Urinary bladder (tissue), 4 donors: ENCODE data around the gene PRICKLE3. TPM values are rescaled to one million over a fixed set of nuclear protein-coding genes. Genes with fewer than 3 reads are reported as not detected.

Experiments used
- DNase-seq: peaks from one replicate; pipeline ENCODE4 v3.0.0-alpha.2; 2015; ENCODE audit errors: extremely low spot score
- H3K27ac ChIP-seq: one replicate; pipeline ENCODE4 v1.5.1; 2013; ENCODE audit warnings: low read depth, mild to moderate bottlenecking, moderate library complexity
- H3K36me3 ChIP-seq: one replicate; pipeline ENCODE4 v1.6.1; 2013; ENCODE audit warnings: mild to moderate bottlenecking, moderate library complexity; ENCODE audit not compliant: insufficient read depth
- H3K4me1 ChIP-seq: one replicate; pipeline ENCODE4 v1.6.1; 2013; ENCODE audit warnings: mild to moderate bottlenecking, moderate library complexity; ENCODE audit not compliant: insufficient read depth
- H3K4me3 ChIP-seq: one replicate; pipeline ENCODE4 v1.5.1; 2013; ENCODE audit warnings: low read depth, low read length
- WGBS: extraction: QIAGEN DNeasy Blood & Tissue Kit; methylation state at CpG from one replicate; pipeline ENCODE4 v1.1.7; 2013; 5-methylcytosine and 5-hydroxymethylcytosine counted together
- polyA plus RNA-seq: library from polyadenylated mRNA; stranded (reverse); fragments of 200-250 nt; gene quantifications from one replicate; pipeline ENCODE4 v1.2.3, GENCODE V29; 2013
- total RNA-seq: library from RNA; depleted of rRNA; stranded (reverse); fragments of >200 nt; gene quantifications from one replicate; pipeline ENCODE4 v1.2.3, GENCODE V29; 2014
- donor health status: healthy with polysubstance abuse.
- donor health status: healthy.

Gene PRICKLE3
- total and polyA plus RNA-seq, 2 donors = 4.7 to 15.2 TPM

DNA sequence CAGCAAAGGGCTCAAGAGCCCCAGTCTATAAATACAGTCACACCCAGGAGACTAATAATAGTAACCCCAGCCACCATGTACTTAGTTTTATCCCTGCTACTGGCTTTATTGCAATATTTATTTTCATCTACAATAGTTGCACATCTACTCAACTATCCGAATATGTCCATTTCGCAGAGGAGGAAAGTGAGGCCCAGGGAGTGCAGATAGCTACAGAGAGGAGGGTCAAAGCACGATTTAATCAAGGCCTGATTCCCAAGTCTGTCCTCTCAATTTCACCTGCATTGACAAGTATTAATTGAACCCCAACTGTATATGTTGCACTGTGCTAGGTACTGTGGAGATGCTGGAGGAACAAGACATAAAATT, 18.4 kb downstream of the PRICKLE3 start:
- Histone ChIP-seq H3K4me1 (peaks cover 2% of the 10 kb centered on the region), H3K27ac (peak overlapping the region; percentile 96), H3K36me3 (no peaks in the 10 kb centered on the region), H3K4me3 (peak overlapping the region; percentile 32)
- 71% methylated on average over 3 of the region's 3 CpGs for WGBS
- DNase-seq = no peak

DNA sequence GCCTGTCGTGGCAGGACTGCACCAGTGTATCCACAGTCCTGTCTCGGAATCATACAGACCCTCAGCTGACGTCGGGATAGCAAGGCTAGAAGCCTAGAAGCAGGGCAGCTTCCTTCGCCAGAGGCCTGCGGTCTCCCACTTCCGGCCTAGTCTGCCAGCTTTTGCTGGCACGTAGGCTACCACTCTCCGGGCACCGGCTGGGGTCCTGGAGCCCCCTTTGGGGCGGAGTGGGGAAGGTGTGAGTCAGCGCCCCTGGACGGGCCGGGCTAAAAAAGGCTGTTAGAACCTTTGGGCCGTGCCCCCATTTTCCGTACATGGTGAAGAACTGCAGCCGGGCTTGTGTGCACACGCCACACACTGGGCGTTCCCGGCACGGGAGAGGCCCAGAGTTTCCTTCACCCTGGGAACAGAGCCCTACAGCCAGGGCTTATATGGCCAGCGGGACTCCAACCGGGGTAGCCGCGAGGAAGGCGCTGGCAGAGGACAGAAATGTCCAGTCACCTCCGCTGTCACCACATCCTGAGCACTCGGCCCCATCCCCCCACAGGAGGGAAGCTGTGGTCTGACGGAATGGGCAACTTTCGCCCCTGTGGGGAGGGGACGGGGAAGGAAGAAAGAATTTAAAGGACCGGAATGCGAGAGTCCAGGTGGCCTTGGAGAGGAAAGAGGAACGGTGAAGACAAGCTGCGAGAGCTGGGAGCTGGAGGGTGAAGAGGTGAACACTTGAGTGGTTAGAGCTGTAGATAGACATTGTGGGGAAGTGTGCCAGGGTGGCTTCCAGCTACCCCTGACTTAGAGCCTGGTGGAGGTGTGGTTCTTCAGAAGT, 19.0 kb downstream of the PRICKLE3 start:
- 2% methylated on average over 35 of the region's 35 CpGs for WGBS
- peaks cover 2% of the 10 kb centered on the region for H3K4me1 ChIP-seq
- peak overlapping the region; percentile 32 for H3K4me3 ChIP-seq
- no peaks in the 10 kb centered on the region for H3K36me3 ChIP-seq
- DNase-seq = no peak
- H3K27ac ChIP-seq = peak overlapping the region; percentile 96

DNA sequence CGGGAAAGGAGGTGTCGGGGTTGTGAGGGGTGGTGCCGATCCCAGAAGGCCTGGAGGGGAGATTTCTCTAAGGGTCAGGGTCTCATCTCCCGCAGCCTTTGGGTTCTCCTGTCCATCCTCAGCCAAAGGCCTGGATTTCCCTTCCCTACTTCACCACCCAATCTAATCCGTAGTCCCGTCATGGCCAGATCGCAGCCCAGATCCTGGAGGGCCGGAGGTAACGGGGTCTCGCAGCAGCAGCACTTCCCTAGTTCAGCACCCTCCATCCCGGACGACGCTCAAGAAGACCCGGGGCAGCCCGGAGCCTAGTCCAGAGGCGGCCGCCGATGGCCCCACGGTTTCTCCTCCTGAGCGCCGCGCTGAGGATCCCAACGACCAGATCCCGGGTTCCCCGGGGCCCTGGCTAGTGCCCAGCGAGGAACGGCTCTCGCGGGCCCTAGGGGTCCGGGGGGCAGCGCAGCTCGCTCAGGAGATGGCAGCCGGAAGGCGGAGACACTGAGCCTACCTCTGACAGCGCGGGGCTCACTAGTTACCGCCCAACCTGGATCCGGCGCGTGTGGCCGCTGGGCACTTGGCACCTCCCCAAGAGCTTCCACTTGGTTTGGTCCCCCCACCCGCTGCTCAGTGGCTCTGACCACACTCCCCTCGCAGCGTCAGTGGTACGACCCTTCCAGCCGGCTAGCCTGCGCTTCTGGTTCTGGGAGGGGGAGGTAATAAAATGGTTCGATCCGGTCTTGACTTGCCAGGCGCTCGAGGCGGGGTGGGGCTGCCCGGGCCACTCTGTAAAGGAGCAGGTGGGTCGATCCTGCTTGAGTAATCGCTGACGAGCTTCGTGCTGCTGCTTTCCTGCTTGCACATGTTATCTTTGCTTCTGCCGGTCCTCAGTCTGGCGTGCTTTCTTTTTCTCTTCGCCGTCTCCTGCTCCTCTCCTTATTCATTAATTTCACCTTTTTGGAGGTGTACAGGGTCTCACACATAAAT, 20.0 kb downstream of the PRICKLE3 start:
- H3K4me3 ChIP-seq = peak overlapping the region; percentile 32
- H3K27ac ChIP-seq = peak overlapping the region; percentile 96
- H3K36me3 ChIP-seq = no peaks in the 10 kb centered on the region
- peaks cover 2% of the 10 kb centered on the region for H3K4me1 ChIP-seq
- WGBS = 11% methylated on average over 61 of the region's 61 CpGs
- peak; percentile 70 for DNase-seq

DNA sequence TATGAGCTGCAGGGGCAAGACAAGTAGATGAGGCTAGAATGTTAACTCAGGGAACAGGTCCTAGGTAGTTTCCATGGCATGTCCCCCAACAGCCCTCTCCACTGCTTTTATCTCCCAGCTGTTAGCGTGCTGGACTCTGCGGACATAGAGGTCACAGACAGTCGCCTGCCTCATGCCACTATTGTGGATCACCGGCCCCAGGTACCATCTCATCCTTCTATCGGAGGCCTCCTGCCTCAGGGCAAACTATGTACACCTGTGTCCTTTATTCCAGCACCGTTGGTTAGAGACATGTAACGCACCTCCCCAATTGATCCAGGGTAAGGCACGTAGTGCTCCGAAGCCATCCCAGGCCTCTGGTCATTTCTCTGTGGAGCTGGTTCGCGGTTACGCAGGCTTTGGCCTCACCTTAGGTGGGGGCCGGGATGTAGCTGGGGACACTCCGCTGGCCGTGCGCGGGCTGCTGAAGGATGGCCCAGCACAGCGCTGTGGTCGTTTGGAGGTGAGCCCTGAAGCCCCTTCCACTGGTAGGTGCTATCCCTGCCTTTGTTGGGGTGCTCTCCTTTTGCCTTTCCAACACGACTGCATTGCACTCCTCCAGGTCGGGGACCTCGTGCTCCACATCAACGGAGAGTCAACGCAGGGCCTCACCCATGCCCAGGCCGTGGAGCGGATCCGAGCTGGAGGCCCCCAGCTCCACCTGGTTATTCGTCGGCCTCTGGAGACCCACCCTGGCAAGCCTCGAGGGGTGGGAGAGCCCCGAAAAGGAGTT, 21.4 kb downstream of the PRICKLE3 start:
- 90% methylated on average over 31 of the region's 31 CpGs for WGBS
- H3K4me3 ChIP-seq = no peak overlapping the region

DNA sequence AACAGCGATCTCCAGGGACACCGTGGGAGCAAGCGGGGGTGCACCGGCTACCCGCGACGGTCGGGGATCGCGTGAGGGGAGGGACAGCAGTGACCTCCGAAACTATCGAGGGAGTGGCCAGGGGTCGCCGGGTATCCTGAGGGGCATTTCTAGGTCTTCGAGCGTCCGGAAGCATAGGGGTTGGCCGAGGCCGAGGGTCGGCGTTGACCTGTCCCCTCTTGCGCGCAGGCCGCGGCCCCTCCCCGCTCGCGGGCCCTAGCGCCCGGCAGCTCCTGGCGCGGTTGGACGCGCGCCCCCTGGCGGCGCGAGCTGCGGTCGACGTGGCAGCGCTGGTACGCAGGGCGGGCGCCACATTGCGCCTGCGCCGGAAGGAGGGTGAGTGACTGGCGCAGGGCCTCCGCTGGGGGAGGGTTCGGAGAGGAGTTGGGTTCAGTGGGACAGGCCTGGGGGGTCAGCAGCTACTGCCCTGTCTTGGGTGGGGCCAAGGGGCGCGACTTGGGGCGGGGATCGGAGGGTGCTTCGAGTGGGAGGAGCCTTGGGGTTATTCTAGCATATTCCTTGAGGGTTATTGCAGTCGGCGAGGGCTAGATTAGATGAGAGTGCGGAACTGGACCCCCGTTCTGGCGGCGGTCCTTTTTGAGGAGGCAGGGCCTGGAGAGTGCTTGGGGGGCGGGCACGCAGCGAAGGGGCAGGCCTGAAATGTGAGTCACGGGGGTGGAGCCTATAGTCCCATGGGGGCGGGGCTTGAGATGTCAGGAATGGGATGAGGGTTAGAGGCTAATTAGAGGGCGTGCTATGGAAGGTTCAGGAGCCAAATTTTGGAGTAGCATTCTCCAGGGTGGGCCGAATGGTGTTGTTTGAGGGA, 22.4 kb downstream of the PRICKLE3 start:
- DNase-seq = no peak
- H3K27ac ChIP-seq = peak overlapping the region; percentile 92
- no peaks in the 10 kb centered on the region for H3K36me3 ChIP-seq
- peaks cover 2% of the 10 kb centered on the region for H3K4me1 ChIP-seq
- under 1% methylated on average over 69 of the region's 69 CpGs for WGBS
- H3K4me3 ChIP-seq = peak overlapping the region; percentile 14

More for the DNA sequence above, 21.4 kb downstream of the PRICKLE3 start:
- no peak overlapping the region for H3K27ac ChIP-seq
- no peak for DNase-seq
- no peaks in the 10 kb centered on the region for H3K36me3 ChIP-seq
- H3K4me1 ChIP-seq = peaks cover 2% of the 10 kb centered on the region

DNA sequence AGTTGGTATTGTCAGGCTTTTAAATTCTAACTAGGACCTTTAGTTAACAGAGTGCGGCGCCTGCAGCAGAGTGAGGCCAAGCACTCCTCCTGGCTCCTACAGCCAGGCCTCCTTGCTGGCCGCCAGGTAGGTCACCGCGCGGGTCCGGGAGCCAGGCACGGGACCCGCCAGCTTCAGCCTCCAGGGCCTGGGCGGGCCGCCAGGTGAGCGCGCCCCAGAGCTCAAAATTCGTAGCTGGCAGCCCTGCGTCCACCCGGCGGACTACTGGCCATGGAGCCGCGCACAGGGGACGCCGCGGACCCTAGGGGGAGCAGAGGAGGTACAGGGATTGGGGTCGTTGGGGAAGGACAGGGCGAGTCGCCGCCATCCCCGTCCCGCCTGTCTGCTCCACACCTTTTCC, 23.6 kb downstream of the PRICKLE3 start, which contains the start of gene MAGIX:
Gene MAGIX, plus strand, starts transcription at position 139 of the 400 bp plus-strand sequence. Its CDS starts 132 bp downstream, at position 271.
- WGBS = 44% methylated on average over 28 of the region's 28 CpGs
- Histone ChIP-seq H3K27ac (peak within 1 kb of the TSS; percentile 92), H3K4me3 (peak within 1 kb of the TSS; percentile 14), H3K4me1 (peaks cover 2% of the 10 kb centered on the region), H3K36me3 (no peaks in the 10 kb centered on the region)
- no peak for DNase-seq

DNA sequence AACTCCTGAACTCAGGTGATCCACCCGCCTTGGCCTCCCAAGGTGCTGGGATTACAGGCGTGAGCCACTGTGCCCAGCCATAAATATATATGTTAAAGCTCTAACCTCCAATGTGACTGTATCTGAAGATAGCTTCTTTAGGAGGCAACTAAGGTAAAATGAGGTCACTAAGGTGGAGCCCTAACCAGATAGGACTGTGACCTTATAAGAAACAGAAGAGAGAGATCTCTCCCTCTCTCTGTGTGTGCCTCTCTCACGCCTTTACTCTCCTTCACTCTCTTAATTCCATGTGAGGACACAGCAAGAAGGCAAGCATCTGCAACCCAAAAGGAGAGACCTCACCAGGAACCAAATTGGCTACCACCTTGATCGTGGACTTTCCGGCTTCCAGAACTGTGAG, 24.5 kb downstream of the PRICKLE3 start:
- DNase-seq = no peak
- 93% methylated on average over 5 of the region's 5 CpGs for WGBS
- no peaks in the 10 kb centered on the region for H3K36me3 ChIP-seq
- no peaks in the 10 kb centered on the region for H3K4me1 ChIP-seq
- no peak overlapping the region for H3K4me3 ChIP-seq
- no peak overlapping the region for H3K27ac ChIP-seq

DNA sequence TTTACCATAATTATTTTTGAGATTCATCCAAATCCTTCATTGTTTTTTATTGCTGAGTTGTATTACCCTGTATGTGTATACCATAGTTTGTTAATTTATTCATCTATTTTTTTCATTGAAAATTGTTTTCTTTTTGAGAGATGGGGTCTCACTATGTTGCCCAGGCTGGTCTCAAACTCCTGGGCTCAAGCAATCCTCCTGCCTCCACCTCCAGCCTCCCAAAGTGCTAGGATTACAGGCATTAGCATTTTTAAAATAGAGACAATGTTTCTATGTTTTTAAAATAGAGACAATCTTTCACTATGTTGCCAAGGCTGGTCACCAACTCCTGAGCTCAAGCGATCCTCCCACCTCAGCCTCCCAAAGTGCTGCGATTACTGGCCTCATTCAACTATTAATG, 25.3 kb downstream of the PRICKLE3 start:
- 94% methylated on average over 2 of the region's 2 CpGs for WGBS
- no peak for DNase-seq
- Histone ChIP-seq H3K36me3 (no peaks in the 10 kb centered on the region), H3K4me3 (no peak overlapping the region), H3K4me1 (no peaks in the 10 kb centered on the region), H3K27ac (no peak overlapping the region)

DNA sequence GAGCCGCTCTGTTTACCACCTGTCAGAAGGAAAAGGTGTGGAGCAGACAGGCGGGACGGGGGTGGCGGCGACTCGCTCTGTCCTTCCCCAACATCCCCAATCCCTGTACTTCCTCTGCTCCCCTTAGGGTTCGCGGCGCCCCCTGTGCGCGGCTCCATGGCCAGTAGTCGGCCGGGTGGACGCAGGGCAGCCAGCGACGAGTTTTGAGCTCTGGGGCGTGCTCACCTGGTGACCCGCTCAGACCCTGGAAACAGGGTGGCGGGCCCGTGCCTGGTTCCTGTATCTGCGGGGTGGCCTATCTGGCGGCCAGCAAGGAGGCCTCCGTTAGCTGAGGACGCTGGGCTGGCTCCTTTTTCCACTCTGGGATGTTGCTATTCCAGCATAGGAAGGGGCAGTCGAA, 29.0 kb downstream of the PRICKLE3 start:
- Histone ChIP-seq H3K4me1 (no peaks in the 10 kb centered on the region), H3K36me3 (no peaks in the 10 kb centered on the region), H3K4me3 (no peak overlapping the region), H3K27ac (no peak overlapping the region)
- DNase-seq = no peak
- WGBS = 75% methylated on average over 24 of the region's 25 CpGs

DNA sequence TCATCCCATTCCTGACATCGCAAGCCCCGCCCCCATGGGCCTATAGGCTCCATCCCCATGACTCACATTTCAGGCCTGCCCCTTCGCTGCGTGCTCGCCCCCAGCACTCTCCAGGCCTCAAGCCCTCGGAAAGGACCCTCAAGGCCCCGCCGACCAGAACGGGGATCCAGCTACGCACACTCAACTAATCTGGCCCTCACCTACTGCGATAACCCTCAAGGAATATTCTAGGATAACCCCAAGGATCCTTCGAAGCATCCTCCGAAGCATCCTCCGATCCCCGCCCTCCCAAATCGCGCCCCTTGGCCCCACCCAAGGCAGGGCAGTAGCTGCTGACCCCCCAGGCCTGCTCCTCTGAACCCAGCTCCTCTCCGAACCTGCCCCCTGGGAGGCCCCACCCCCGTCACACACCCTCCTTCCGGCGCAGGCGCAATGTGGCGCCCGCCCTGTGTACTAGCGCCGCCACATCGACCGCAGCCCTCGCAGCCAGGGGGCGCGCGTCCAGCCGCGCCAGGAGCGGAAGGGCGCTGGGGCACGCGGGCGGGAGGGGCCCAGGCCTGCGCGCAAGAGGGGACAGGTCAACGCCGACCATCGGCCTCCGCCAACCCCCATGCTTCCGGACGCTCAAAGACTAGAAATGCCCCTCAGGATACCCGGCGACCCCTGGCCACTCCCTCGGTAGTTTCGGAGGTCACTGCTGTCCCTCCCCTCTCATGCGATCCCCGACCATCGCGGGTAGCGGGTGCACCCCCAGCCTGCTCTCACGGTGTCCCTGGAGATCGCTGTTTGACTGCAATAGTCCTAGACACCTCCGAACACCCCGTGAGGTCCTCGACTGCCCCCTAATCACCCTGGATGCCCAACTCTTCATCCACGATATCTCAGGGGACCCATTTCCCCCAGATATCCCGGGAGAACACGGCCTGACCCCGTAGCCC, 30.0 kb downstream of the PRICKLE3 start:
- DNase-seq = peak; percentile 85
- no peaks in the 10 kb centered on the region for H3K36me3 ChIP-seq
- H3K4me3 ChIP-seq = peak overlapping the region; percentile 54
- H3K4me1 ChIP-seq = no peaks in the 10 kb centered on the region
- WGBS = 1% methylated on average over 62 of the region's 65 CpGs
- peak overlapping the region; percentile 98 for H3K27ac ChIP-seq

DNA sequence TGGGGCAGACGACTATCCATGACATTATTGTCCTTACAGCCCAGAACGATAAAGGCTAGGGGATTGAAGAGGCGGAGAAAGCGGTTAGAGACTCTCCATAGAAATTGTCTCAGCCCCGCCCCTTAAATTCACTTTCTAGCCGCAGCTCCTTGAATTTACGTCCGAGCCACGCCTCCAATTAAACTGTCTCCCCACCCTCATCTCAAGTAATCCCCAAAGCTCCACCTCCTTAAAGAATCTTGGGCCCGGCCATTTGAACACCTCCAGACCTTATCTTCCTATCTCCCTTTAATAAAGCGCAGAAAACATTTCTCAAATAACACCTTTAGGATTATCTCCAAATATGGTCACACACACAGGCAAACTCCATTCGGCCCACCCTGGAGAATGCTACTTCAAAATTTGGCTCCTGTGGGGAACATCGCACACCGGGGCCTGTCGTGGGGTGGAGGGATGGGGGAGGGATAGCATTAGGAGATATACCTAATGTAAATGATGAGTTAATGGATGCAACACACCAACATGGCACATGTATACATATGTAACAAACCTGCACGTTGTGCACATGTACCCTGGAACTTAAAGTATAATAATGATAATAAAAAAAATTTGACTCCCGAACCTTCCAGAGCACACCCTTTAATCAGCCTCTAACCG, 30.8 kb downstream of the PRICKLE3 start:
- no peaks in the 10 kb centered on the region for H3K36me3 ChIP-seq
- H3K27ac ChIP-seq = peak overlapping the region; percentile 98
- no peaks in the 10 kb centered on the region for H3K4me1 ChIP-seq
- peak overlapping the region; percentile 54 for H3K4me3 ChIP-seq
- WGBS = under 1% methylated on average over 18 of the region's 18 CpGs
- no peak for DNase-seq
